Activated T-helper 1 cell treated with anti-CD3 and anti-CD28 coated beads, Interleukin-2, amount 50 U/mL, for 16 hours (primary cell): ENCODE results near the gene KDM2A.

ENCODE experiments used
- DNase-seq, 2 donors: peaks; one replicate each; pipeline ENCODE4 v3.0.0-alpha.2; 2020; ENCODE audit warnings: low read depth in 1 of 2, low spot score in 1 of 2

Gene KDM2A

GRCh38 chr11:67118801-67119584, at the start of gene KDM2A:
Gene KDM2A (plus strand): TSS chr11:67119263. CDS start chr11:67121317, 2,054 bp downstream.
- DNase-seq, result peak; percentile 97 to 99

GRCh38 chr11:67071420-67072284, 47.4 kb upstream of the KDM2A start:
- DNase-seq, result peak; percentile 43 to 53

- no peak for DNase-seq
Observed at GRCh38 chr11:67072295-67072694, 46.8 kb upstream of the KDM2A start.

- DNase-seq, result no peak
Observed at GRCh38 chr11:67073908-67074307, 45.2 kb upstream of the KDM2A start.

GRCh38 chr11:67076202-67076601, 42.9 kb upstream of the KDM2A start:
- DNase-seq, result no peak

- DNase-seq, result no peak
Observed at GRCh38 chr11:67079065-67079705, 39.9 kb upstream of the KDM2A start.

- no peak for DNase-seq
Observed at GRCh38 chr11:67082071-67082791, 36.8 kb upstream of the KDM2A start.

- DNase-seq, result no peak
Observed at GRCh38 chr11:67083786-67084366, 35.2 kb upstream of the KDM2A start.

GRCh38 chr11:67085617-67086016, 33.4 kb upstream of the KDM2A start:
- no peak for DNase-seq

GRCh38 chr11:67090717-67091116, 28.3 kb upstream of the KDM2A start:
- no peak for DNase-seq

- DNase-seq, result no peak
Observed at GRCh38 chr11:67095214-67095507, 23.9 kb upstream of the KDM2A start.

GRCh38 chr11:67098799-67099429, 20.1 kb upstream of the KDM2A start:
- DNase-seq, result no peak

- no peak for DNase-seq
Observed at GRCh38 chr11:67099831-67100324, 19.2 kb upstream of the KDM2A start.

- no peak for DNase-seq
Observed at GRCh38 chr11:67102664-67103063, 16.4 kb upstream of the KDM2A start.

- no peak for DNase-seq
Observed at GRCh38 chr11:67105964-67106363, 13.1 kb upstream of the KDM2A start.

- no peak for DNase-seq
Observed at GRCh38 chr11:67111261-67111660, 7.8 kb upstream of the KDM2A start.

- DNase-seq, result no peak
Observed at GRCh38 chr11:67113231-67113721, 5.8 kb upstream of the KDM2A start.

GRCh38 chr11:67114275-67114896, 4.7 kb upstream of the KDM2A start:
- no peak for DNase-seq

- DNase-seq, result no peak
Observed at GRCh38 chr11:67116758-67117105, 2.3 kb upstream of the KDM2A start.

- DNase-seq, result no peak
Observed at GRCh38 chr11:67117176-67117575, 1.9 kb upstream of the KDM2A start.
